ENCODE measurements around the gene KLHDC7B.
"Not testable (repeated sequence)": the region's sequence is repeated elsewhere in the genome, so short reads cannot be mapped to it uniquely, and the experiment has no call there.

The KLHDC7B gene

DNA sequence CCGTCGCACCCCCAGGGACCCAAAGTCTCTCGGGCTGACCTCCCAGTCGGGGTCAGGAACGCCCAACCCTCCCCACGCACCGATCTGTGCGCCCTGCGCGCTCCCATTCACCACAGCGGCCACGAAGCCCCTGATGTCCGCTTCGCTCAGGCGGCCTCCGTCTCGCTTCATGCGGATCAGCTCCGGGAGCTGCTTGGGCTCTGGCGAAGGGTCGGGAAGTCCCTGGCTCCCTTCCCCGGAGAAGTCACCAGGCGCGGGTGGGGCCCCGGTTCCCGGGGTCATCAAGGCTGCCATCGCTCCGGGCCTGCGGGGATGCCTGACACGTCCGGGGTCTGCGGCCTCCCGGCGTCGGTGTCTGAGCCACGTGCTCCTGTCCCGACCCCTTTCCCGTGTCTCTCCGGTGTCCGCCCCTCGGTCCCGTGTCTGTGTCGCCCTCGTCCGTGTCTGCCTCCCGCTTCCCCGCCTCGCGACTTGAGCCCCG, 16.2 kb upstream of the KLHDC7B start:
- in situ Hi-C loops (cut with MboI; ENCODE audit: low sequenced_read_pairs): no loop called here

DNA sequence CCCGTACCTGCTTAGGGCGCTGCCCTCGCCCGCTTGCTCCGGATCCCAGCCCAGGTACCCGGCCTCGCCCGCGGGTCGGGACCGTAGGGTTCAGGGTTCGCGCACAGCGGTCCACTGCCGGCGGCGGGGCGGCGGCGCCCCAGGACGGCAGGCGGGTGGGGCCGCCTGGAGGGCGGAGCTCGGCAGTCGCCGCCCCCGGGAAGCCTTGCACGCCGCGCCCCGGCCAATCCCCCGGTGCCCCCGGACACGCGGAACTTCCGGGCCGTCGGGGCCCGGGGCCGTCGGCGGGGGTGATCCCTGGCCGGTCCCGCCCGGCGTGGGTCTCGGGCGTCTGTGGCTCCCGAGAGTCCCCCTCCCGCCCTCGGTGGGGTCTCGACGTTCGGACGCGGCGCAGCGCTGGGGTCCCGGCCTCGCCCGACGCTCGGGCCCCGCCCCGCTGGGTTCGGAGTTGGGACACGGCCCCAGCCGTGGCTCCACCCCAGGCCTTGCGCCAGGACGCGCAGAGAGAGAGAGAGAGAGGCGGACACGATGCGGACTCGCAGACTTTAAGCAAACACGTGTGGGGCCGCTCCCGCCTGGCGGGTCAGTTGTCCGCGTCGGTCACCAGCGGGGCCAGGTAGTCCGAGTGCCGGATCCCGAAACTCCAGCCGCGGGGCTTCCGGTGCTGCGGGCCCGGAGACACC, 15.7 kb upstream of the KLHDC7B start, which contains the start of gene TYMP:
Gene TYMP (minus strand): TSS at position 116 of the 683 bp plus-strand sequence. CDS start 303 bp downstream, outside the sequence.
- in situ Hi-C loops (cut with MboI; ENCODE audit: low sequenced_read_pairs): no loop called here

DNA sequence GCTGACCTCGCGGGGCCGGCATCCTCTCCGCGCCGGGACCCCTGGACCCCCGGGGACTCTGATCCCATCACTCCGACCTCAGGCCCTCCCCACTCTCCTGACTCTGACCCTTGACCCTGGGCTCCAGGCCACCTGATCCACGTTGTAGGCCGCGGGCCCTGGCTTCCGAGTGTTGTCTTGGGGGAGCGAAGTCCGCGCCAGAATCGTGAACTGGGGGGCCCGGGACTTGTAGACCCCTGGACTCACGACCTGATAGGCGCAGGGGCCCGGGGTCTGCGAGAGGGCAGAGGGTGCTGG, 15.2 kb upstream of the KLHDC7B start:
- in situ Hi-C loops (cut with MboI; ENCODE audit: low sequenced_read_pairs): no loop called here

DNA sequence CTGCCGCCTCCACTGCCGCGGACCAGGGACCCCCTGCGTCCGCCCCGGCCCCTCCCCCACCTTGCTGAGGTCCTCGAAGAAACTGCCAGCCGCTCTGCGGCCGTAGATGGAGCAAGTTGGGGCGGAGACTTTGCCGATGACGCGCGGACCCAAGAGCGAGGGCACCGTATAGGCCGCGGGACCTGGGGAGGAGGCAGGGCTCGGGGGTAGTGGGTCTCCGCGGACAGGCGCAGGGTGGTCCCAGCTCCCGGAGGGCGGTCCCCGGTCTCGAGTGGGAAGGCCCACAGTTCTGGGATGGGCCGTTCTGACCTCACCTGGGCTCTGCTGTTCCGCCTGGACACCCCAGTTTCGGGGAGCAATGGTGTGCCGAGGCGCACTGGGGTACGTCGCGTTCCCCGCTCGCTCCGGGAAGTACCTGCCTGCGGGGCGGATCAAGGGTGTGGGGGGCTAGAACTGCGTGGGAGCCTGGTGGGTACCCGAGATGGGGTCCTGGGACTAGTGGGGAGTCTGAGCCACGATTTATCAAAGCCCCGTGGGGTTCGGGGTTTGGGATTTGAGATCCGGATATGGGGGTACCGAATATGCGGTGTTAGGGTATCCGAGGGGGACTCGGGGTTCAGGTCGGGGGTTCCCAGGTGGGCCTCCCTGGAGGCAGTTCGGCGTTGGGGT, 14.7 kb upstream of the KLHDC7B start:
- in situ Hi-C loops (cut with MboI; ENCODE audit: low sequenced_read_pairs): no loop called here

DNA sequence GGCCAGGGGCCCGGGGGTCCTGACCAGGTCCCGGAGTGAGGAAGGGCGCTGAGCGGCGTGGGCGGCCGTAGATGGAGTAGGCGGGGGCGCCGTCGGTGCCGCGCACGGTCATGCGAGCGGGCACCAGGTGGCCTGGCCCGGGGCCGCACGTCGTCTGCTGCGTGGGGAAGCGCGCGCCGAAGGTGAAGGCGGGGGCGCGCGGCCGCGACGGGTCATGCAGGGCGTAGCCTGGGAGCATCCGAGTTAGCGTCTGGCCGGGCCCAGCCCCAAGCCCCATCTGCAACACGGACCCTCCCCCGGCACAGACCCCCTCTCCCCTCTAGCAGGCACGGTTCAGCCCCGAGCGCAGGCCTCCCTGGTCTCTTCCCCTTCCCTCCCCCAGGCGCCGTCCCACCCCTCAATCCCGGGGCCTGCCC, 14.1 kb upstream of the KLHDC7B start:
- in situ Hi-C loops (cut with MboI; ENCODE audit: low sequenced_read_pairs): no loop called here

DNA sequence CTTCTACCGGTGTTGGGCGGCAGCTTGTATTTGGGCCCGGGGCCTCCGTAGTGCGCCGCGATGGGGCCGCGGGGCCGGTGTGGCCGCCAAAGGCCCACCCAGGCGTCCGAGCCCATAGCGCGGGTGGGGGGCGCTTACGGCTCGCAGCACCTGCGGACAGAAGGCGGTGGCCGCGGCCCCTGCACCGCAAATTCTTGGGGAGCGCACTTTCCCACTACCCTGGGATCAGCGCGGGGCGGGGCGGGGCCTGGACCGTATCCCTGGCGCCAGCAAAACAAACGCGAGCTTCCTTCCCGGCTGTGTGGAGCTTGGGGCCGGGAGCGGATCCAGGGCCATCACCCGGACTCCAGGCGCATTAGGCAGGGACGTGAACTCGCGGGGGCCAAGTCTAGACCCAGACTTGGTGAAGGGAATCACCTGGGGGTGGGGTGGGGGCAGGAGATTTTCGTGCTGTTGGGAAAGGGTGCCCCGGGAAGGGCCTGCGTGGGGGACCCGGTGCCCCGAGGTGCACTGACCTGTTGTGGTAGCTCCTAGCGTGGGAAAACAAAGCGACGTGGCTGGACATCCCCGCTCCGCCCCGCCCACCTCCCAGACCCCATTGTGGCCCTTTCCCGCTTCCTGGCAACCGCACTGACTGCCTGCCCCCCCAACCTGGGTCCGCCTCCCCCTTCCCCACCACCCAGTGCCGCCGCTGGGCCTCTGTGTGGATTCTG, 13.6 kb upstream of the KLHDC7B start:
- in situ Hi-C loops (cut with MboI; ENCODE audit: low sequenced_read_pairs): no loop called here

DNA sequence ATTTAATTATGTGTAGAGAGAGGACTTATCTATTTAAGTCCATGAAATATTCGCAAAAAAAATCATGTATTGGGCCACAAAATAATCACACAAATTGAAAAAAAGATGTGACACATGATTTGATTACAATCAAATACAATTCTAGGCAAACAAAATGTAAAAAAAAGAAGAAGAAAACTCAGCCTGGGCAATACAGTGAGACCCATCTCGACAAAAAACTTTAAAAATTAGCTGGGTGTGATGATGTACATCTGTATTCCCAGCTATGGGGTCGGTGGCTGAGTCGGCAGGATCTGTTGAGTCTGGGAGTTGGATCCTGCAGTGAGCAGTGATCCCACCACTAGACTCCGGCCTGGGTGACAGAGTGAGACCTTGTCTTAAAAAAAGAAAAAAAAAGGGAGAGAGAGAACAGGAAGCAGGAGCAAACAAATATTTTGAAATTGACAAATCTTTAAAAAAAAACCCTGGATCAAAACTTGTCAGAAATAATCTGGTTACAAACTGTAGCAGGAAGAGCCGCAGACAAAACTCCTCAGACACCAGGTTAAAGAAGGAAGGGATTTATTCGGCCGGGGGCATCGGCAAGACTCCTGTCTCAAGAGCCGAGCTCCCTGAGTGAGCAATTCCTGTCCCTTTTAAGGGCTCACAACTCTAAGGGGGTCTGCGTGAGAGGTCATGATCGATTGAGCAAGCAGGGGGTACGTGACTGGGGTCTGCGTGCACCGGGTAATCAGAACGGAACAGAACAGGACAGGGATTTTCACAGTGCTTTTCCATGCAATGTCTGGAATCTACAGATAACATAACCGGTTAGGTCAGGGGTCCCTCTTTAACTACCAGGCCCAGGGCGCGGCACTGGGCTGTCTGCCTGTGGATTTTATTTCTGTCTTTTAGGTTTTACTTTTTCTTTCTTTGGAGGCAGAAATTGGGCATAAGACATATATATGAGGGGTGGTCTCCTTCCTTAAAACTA, 12.6 kb upstream of the KLHDC7B start:
- in situ Hi-C loops (cut with MboI; ENCODE audit: low sequenced_read_pairs): no loop called here

DNA sequence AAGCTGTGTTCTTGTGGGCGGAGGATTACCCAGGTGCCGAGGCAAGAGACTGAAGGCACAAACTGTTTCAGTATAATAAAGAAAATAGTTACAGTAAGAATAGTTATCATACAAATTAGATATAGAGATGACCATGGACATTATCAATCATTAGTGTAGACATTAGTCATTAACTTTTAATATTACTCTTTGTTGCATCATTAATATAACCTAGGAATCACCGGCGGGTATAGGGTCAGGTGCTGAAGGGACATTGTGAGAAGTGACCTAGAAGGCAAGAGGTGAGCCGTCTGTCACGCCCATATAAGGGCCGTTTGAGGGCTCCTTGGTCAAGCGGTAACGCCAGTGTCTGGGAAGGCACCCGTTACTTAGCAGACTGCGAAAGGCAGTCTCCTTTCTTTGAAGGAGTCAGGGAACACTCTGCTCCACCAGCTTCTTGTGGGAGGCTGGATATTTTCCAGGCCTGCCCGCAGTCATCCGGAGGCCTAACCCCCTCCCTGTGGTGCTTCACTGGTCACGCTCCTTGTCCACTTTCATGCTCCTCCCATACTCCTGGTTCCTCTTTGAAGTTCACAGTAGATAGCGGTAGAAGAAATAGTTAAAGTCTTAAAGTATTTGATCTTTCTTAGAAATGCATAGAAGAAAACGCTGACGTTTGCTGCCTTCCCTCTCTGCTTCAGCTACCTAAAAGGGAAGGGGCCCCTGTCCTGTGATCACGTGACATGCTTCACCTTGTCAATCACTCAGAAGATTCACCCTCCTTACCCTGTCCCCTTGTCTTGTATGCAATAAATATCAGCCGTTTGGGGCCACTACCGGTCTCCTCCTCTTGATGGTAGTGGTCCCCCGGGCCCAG, 11.6 kb upstream of the KLHDC7B start:
- in situ Hi-C loops (cut with MboI; ENCODE audit: low sequenced_read_pairs): not testable (repeated sequence)

DNA sequence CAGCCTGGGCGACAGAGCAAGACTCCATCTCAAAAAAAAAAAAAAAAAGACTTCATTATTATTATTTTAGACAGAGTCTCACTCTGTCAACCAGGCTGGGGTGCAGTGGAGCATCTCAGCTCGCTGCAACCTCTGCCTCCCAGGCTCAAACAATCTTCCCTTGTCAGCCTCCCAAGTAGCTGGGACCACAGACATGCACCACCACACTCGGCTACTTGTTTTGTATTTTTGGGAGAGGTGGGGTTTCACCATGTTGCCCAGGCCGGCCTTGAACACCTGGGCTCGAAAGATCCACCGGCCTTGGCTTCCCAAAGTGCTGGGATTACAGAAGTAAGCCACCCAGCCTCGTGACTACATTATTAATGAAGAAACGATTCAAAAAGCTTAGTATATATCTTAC, 10.6 kb upstream of the KLHDC7B start:
- in situ Hi-C loops (cut with MboI; ENCODE audit: low sequenced_read_pairs): no loop called here

DNA sequence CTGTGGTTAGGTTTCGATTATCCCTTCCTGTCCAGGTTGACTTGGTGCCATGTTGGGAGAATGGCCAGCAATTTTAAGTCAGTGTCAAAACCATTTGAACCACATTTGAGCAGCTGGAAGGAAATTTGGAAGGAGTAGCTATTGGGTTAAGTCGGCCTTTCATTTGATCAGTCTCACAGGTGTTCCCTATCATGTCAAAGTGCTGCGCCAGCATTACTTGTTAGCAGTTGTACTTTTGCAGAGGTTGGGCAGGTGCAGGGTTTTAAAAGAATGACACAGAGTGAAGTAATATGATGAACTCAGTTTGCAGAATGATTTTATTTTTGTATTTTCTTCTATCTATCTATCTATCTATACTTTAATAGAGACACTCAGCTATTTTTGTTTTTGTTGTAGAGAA, 9.5 kb upstream of the KLHDC7B start:
- in situ Hi-C loops (cut with MboI; ENCODE audit: low sequenced_read_pairs): no loop called here

DNA sequence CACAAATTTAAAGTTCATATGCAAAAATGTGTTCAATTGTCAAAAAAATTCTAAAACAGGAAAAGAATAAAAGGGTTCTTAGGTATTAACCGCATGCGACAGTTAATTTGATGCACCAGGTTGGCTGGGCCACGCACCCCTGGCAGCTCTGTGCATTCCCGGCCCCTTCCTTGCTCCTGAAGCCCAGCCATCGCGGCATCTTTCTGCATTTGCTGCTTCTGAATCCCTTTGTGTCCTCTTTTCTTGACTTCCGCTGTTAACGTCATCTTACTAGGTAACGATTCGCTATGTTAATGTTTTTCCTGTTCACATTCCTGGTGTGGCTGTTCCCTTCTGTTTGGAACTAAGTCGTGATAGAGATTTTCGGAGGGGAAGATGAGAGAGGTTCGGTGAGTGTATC, 7.9 kb upstream of the KLHDC7B start:
- in situ Hi-C loops (cut with MboI; ENCODE audit: low sequenced_read_pairs): no loop called here

DNA sequence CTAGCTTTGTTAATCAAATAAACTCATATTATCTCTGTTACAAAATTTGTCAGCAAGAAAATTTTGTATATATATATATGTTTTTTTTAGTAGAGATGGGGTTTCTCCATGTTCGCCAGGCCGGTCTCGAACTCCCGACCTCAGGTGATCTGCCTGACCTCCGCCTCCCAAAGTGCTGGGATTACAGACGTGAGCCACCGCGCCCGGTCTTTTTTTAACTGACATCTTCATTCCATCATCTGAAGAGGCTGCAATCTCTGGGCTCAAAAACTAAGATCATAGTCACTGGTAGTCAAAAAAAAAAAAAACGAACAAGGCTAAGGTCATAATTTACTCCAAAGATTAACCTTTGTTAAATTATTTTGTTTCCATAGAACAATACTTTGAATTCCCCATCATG, 5.3 kb upstream of the KLHDC7B start:
- in situ Hi-C loops (cut with MboI; ENCODE audit: low sequenced_read_pairs): no loop called here

DNA sequence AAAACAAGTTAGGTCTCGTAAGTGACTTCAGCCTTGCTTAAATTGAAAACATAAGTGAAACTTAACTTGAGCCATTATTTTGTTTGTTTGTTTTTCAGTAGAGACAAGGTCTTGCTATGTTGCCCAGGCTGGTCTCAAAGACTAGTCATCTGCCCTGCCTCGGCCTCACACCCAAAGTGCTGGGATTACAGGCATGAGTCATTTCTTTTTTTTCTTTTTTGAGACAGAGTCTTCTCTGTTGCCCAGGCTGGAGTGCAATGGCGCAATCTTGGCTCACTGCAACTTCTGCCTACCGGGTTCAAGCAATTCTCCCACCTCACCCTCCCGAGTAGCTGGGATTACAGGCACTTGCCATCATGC, 4.1 kb upstream of the KLHDC7B start:
- in situ Hi-C loops (cut with MboI; ENCODE audit: low sequenced_read_pairs): not testable (repeated sequence)

DNA sequence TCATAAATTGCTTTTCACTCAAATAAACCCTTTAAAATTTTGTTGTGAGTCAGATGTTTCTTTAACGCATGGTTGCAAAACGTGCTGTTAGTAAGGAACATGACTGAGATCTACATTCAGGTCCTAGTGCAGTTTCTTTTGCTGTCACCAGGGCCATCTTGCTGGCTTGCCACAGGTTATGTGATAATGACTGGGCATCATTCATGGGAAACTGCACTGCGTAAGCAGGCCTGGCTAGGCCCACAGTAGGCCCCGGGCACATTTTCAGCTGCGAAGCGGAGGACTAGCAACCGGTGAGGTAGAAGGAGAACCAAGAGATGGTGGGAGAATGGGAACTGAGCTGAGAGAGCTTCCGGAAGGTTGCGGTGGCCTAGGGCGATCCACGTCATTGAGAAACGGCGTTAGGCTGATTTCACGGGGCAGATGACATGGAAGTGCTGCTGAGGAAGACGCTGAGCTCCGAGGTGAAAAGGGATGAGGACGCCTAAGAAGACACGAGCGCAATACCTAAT, 3.2 kb upstream of the KLHDC7B start:
- in situ Hi-C loops (cut with MboI; ENCODE audit: low sequenced_read_pairs): no loop called here

DNA sequence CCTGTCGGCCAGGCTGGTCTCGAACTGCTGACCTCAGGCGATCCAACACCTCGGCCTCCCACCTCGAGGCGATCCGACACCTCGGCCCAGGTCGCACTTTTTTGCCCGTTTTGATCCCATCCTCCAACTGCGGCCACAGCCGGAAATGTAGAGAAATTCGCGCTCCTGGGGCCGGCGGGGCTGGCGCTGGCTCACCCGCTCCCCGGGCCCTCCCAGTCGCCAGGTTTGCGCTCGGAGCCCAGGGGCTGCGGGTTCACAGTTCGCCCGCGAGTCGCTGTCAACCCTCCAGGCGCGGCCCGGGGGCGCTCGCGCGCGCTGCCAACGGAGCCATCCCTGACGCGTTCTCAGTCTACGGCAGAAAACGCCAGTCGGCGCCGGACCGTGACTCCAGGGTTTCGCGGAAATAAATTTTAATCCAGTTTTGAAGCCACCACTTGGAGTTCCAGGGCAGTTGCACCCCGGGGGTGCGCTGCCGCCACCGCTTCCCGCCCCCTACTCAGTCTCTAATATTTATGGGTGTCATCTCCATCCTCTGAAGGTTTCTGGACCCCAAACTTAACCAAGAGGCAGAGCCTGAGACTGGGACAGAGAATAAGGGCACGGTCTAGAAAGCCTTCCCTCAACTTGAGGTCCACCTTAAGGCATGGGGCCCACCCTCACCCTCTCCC, 1.5 kb upstream of the KLHDC7B start:
- in situ Hi-C loops (cut with MboI; ENCODE audit: low sequenced_read_pairs): no loop called here

DNA sequence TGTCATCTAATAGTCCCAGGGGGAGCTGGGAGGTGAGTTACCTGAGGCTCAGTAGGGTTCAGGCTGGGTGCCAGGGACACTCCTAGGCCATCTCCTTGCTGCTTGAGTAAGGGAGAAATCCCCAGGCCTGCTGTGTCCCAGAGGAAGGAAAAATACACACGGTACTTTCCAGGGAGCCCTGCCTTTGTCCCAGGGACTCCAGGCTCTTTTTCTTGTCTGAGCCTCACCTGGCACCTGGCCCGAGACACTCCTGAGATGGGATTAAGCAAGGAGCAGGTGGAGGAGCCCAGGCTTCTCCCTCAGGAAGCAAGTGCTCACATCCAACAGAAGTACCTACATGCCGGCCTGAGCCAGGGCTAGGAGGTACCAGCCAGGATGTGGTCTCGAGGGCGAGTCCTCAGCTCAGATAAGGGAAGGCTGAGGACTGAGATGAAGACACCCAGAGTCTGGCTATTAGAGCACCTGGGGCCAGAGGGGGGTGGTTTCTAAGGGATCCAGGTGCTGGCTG, 899 bp upstream of the KLHDC7B start:
- in situ Hi-C loops (cut with MboI; ENCODE audit: low sequenced_read_pairs): no loop called here

DNA sequence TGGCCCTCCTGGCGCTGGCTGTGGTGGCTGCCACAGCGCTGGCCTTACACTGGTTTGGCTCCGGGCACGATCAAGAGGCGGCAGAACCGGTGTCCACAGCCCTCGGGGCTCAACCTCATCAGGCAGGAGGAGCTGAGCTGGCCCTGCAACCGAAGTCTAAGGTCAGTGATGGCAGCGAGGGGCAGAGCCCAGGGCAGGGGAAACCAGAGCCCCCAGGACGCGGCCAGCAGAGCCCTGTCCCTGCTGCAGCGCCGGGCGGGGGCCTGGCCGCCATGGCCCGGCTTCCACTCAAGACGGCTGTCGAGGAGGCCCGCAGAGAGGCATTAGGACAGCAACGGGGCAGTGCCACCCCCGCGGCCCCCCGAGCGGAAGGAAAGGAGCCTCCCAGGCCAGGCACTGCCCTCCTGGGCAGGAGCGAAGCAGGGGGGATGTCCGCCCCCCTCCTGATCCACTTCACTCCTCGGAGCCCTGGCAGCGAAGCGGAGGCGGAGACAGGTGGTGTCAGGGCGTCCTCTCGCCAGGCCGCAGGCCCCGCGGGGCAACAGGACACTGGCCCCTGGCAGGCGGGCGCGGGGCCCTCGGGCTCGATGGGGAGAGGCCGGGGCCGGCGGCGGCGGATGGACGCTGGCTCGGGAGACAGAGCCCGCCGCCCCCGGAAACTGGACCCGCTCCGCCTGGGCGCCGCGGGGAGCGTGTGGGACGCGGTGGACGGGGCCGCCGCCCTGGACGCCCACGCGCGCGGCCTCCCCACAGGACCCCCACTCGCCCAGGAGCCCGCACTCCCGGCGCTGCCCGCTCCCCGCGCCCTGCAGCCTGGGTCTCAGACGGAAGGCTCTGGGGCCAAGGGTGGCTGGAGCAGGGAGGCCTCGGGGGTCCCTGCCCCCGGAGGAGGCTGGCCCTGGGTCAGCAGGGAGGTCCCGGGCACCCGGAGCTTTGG, 895 bp downstream of the KLHDC7B start:
- in situ Hi-C loops (cut with MboI; ENCODE audit: low sequenced_read_pairs): no loop called here

Data from HL-60/S4 (cell line).